Progenitor cell of endocrine pancreas (in vitro differentiated cells): ENCODE measurements around the gene GSG1L. TPM values are rescaled to one million over a fixed set of nuclear protein-coding genes. Genes with fewer than 3 reads are reported as not detected.

Experiments used
- DNase-seq: peaks from one replicate; pipeline ENCODE4 v3.0.0; 2021; ENCODE audit warnings: low spot score; ENCODE audit not compliant: unreplicated experiment
- H3K27ac Mint-ChIP-seq: 2 replicates; pipeline ENCODE4 v1.8.0; 2021; ENCODE audit warnings: mild to moderate bottlenecking, moderate library complexity, mixed read lengths
- H3K27me3 Mint-ChIP-seq: 2 replicates; pipeline ENCODE4 v1.8.0; 2021; ENCODE audit warnings: mixed read lengths
- H3K36me3 Mint-ChIP-seq: 2 replicates; pipeline ENCODE4 v1.8.0; 2022; ENCODE audit warnings: mixed read lengths; ENCODE audit not compliant: insufficient read depth
- H3K4me1 Mint-ChIP-seq: 2 replicates; pipeline ENCODE4 v1.8.0; 2021; ENCODE audit warnings: low read depth, mixed read lengths
- H3K4me3 Mint-ChIP-seq: 2 replicates; pipeline ENCODE4 v1.8.0; 2021; ENCODE audit warnings: low read depth, mild to moderate bottlenecking, moderate library complexity, mixed read lengths
- H3K9me3 Mint-ChIP-seq: 2 replicates; pipeline ENCODE4 v1.8.0; 2021; ENCODE audit warnings: low read depth, mixed read lengths
- CTCF ChIP-seq: fragments of 200-600 bp; sonication (generic); IDR thresholded peaks from one replicate; pipeline ENCODE4 v1.5.0; 2021; ENCODE audit warnings: antibody characterized with exemption, mild to moderate bottlenecking; ENCODE audit not compliant: unreplicated experiment
- total RNA-seq: library from RNA; stranded (reverse); gene quantifications from 2 replicates; pipeline ENCODE4 v1.2.1, GENCODE V29; 2021

The GSG1L gene
- total RNA-seq, 1 donor from 2014 or later, result 0.17 TPM

DNA sequence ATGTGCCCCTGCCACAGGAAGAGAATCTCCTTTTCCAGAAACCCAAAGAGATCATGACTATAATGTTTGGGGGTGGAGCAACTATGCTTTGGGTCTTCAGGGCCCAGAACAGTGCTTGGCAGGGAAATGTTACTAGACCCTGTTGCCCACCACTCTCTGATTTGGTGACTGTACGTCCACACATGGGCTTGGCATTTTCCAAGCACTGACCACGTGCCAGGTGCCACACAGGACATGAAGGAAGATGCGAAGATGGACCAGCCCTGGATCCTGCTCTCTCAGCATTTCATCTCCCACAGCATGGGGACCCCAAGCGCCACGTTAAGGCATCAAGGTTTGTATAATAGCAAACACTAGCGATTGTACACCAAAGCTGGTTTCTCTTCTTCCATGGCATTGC lies 50.1 kb downstream of the GSG1L start:
- H3K9me3 Mint-ChIP-seq, result no peaks in the 10 kb centered on the region
- peaks cover 31% of the 10 kb centered on the region for H3K27me3 Mint-ChIP-seq
- H3K4me1 Mint-ChIP-seq, result no peaks in the 10 kb centered on the region
- DNase-seq, result no peak
- no peak overlapping the region for H3K4me3 Mint-ChIP-seq
- H3K36me3 Mint-ChIP-seq, result no peaks in the 10 kb centered on the region
- no peak overlapping the region for H3K27ac Mint-ChIP-seq
- TF ChIP-seq CTCF, result no peak

GRCh38 chr16:28011971-28012445 lies 51.5 kb downstream of the GSG1L start:
- Mint-ChIP-seq H3K4me1 (no peaks in the 10 kb centered on the region), H3K27me3 (peaks cover 35% of the 10 kb centered on the region), H3K9me3 (no peaks in the 10 kb centered on the region), H3K27ac (no peak overlapping the region), H3K4me3 (no peak overlapping the region), H3K36me3 (no peaks in the 10 kb centered on the region)
- TF ChIP-seq CTCF, result no peak
- no peak for DNase-seq

- peaks cover 31% of the 10 kb centered on the region for H3K27me3 Mint-ChIP-seq
- no peak for TF ChIP-seq CTCF
- no peaks in the 10 kb centered on the region for H3K4me1 Mint-ChIP-seq
- H3K36me3 Mint-ChIP-seq, result no peaks in the 10 kb centered on the region
- no peak overlapping the region for H3K4me3 Mint-ChIP-seq
- H3K27ac Mint-ChIP-seq, result no peak overlapping the region
- DNase-seq, result no peak
- H3K9me3 Mint-ChIP-seq, result no peaks in the 10 kb centered on the region
These were observed 52.3 kb downstream of the GSG1L start for GRCh38 chr16:28011223-28011622.

- Mint-ChIP-seq H3K27me3 (peaks cover 31% of the 10 kb centered on the region), H3K36me3 (no peaks in the 10 kb centered on the region), H3K4me1 (no peaks in the 10 kb centered on the region), H3K9me3 (no peaks in the 10 kb centered on the region), H3K27ac (no peak overlapping the region), H3K4me3 (no peak overlapping the region)
- no peak for DNase-seq
- TF ChIP-seq CTCF, result no peak
These were observed 52.8 kb downstream of the GSG1L start for GRCh38 chr16:28010671-28011070.

DNA sequence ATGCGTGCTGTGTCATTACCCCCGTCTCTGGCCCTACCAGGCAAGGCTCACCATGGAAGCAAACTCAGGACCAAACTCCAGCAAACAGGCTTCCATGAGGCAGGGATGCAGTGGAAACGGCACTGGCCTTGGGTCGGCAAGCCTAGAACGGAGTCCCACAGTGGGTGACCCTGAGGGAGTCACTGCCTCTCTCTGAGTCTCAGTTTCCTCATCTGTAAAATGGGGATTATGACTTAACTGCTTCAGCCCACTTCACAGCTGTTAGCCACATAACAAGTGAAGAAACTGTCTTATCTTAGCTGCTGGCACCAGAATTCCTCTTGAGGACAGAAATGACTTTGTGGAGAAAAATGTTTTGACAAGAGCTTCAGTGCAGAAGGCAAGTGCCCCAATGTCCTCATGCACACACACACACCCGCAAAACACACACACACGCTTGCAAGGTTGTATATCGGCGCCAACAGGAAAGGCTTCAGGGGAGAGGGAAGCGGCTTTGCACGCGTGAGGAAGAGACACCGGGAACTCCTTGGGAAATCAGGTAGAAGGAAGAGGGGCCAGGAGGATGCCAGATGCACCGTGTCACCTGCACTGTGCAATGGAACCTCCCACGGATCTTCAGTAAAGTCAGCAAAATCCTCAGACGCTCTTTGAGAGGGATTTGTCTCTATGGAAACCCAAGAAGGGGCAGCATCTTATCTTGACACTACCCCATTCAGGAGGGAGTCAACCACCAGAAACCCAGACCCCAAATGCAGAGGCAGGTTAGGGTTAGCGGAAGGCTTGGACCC lies 53.7 kb downstream of the GSG1L start:
- Mint-ChIP-seq H3K36me3 (no peaks in the 10 kb centered on the region), H3K27me3 (peaks cover 31% of the 10 kb centered on the region), H3K27ac (no peak overlapping the region), H3K4me1 (no peaks in the 10 kb centered on the region), H3K4me3 (no peak overlapping the region), H3K9me3 (no peaks in the 10 kb centered on the region)
- TF ChIP-seq CTCF, result no peak
- DNase-seq, result no peak
